Measurements from ENCODE around the gene GRSF1.

Gene GRSF1

DNA sequence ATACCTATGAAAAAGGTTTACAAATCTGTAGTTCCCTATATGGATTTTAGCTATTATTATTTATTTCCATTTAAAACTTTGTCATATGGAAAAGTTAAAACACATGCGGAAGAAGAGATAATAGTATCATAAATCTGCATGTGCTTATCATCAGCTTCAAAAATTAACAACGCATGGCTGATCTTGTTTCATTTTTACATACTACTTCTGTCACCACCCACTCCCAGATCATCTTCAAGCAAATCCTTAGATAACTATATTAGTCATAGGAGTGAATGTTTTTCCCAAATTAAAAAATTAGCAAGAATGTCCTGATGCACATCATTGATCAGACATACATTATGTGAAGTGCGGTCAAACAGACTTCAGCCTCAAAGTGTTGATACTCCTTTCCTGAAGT is 37.9 kb upstream of the GRSF1 start:
- no peak for TF ChIP-seq EZH2 (IDR thresholded peaks at IDR 0.05; ENCODE audit: borderline replicate concordance, low read depth, low read length, severe bottlenecking)
- TF ChIP-seq, protein P1, sequence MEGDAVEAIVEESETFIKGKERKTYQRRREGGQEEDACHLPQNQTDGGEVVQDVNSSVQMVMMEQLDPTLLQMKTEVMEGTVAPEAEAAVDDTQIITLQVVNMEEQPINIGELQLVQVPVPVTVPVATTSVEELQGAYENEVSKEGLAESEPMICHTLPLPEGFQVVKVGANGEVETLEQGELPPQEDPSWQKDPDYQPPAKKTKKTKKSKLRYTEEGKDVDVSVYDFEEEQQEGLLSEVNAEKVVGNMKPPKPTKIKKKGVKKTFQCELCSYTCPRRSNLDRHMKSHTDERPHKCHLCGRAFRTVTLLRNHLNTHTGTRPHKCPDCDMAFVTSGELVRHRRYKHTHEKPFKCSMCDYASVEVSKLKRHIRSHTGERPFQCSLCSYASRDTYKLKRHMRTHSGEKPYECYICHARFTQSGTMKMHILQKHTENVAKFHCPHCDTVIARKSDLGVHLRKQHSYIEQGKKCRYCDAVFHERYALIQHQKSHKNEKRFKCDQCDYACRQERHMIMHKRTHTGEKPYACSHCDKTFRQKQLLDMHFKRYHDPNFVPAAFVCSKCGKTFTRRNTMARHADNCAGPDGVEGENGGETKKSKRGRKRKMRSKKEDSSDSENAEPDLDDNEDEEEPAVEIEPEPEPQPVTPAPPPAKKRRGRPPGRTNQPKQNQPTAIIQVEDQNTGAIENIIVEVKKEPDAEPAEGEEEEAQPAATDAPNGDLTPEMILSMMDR (IDR thresholded peaks at IDR 0.05; ENCODE audit: borderline replicate concordance, extremely low read depth, low read length, poor library complexity, severe bottlenecking) = no peak
- H3K4me3 ChIP-seq (ENCODE audit: low read depth in 1 of 2, low read length in 2 of 2) = no peak overlapping the region

DNA sequence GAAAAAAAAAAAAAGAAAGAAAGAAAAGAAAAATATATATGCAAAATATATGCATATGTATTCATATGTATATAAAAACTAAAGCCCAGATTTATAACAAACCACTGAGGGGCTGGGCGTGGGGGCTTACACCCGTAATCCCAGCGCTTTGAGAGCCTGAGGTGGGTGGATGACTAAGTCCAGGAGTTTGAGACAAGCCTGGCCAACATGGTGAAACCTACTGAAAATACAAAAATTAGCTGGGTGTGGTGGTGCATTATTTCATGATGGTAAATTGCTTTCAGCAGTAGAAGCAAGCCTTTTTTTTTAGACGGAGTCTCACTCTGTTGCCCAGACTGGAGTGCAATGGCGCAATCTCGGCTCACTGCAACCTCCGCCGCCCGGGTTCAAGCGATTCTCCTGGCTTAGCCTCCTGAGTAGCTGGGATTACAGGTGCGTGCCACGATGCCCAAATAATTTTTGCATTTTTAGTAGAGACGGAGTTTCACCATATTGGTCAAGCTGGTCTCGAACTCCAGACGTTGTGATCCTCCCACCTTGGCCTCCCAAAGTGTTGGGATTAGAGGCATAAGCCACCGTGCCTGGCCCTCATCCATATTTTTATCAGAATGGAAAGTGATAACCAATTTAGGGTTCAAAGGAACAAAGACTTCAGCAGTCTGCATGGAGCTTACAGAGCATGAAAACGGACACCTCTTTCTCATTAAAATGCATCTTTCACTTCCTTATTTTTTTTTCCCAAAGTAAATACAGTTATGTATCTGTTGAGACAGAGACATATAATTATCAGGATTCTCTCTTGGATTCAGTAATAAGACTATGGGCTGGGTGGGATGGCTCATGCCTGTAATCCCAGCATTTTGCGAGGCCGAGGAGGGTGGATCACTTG is 34.8 kb upstream of the GRSF1 start:
- no peaks in the 10 kb centered on the region for H3K79me2 ChIP-seq (ENCODE audit: insufficient read depth, low read length)
- H3K27me3 ChIP-seq (ENCODE audit: insufficient read depth, low read length, poor library complexity) = no peaks in the 10 kb centered on the region
- H3K4me2 ChIP-seq (ENCODE audit: insufficient read depth, low read length) = no peak overlapping the region
- H3K4me1 ChIP-seq (ENCODE audit: insufficient read depth, low read length) = no peaks in the 10 kb centered on the region
- DNase-seq (no peak), ATAC-seq (ENCODE audit: insufficient read depth, low read depth) (no peak)
- H3K27ac ChIP-seq (ENCODE audit: low read length) = no peak overlapping the region
- H2AFZ ChIP-seq (ENCODE audit: low read depth, low read length) = no peak overlapping the region
- no peaks in the 10 kb centered on the region for H3K9me3 ChIP-seq (ENCODE audit: insufficient read depth, low read length, severe bottlenecking)
- H3K4me3 ChIP-seq (ENCODE audit: low read depth in 1 of 2, low read length in 2 of 2) = no peak overlapping the region
- TF ChIP-seq, protein P1 (IDR thresholded peaks at IDR 0.05; ENCODE audit: borderline replicate concordance, extremely low read depth, low read length, poor library complexity, severe bottlenecking) = no peak
- no peak for TF ChIP-seq EZH2 (IDR thresholded peaks at IDR 0.05; ENCODE audit: borderline replicate concordance, low read depth, low read length, severe bottlenecking)
- no peaks in the 10 kb centered on the region for H4K20me1 ChIP-seq (ENCODE audit: insufficient read depth, low read length)
- no peaks in the 10 kb centered on the region for H3K36me3 ChIP-seq (ENCODE audit: insufficient read depth, low read length)
- no peak overlapping the region for H3K9ac ChIP-seq (ENCODE audit: low read depth, low read length)

More for the DNA sequence above, 37.9 kb upstream of the GRSF1 start:
- no peaks in the 10 kb centered on the region for H4K20me1 ChIP-seq (ENCODE audit: insufficient read depth, low read length)
- ATAC-seq (ENCODE audit: insufficient read depth, low read depth) = no peak
- no peaks in the 10 kb centered on the region for H3K79me2 ChIP-seq (ENCODE audit: insufficient read depth, low read length)
- no peaks in the 10 kb centered on the region for H3K4me1 ChIP-seq (ENCODE audit: insufficient read depth, low read length)
- H2AFZ ChIP-seq (ENCODE audit: low read depth, low read length) = no peak overlapping the region
- H3K9me3 ChIP-seq (ENCODE audit: insufficient read depth, low read length, severe bottlenecking) = no peaks in the 10 kb centered on the region
- no peaks in the 10 kb centered on the region for H3K27me3 ChIP-seq (ENCODE audit: insufficient read depth, low read length, poor library complexity)
- no peaks in the 10 kb centered on the region for H3K36me3 ChIP-seq (ENCODE audit: insufficient read depth, low read length)
- no peak for DNase-seq
- H3K27ac ChIP-seq (ENCODE audit: low read length) = no peak overlapping the region
- no peak overlapping the region for H3K4me2 ChIP-seq (ENCODE audit: insufficient read depth, low read length)
- no peak overlapping the region for H3K9ac ChIP-seq (ENCODE audit: low read depth, low read length)

DNA sequence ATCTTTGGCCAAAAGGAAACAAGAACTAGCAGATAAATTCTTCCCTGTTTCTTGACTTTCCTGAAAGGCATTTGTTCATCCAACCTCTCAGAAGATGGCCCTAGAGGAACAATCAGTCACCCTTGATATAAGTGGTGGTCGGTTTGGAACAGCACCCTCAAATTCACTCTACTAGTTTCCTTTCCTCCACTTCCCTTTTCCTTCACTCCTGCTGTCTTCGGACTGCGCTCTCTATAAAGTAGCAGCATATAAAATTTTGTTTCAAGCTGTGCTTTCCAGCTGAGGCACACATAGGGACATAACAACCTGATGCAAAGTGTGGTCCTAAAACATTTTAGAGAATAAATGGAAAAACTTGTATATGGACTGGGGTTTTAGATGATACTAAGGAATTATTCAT is 33.5 kb upstream of the GRSF1 start:
- ATAC-seq (ENCODE audit: insufficient read depth, low read depth) (no peak), DNase-seq (no peak)
- Histone ChIP-seq H3K4me3 (ENCODE audit: low read depth in 1 of 2, low read length in 2 of 2) (no peak overlapping the region), H4K20me1 (ENCODE audit: insufficient read depth, low read length) (no peaks in the 10 kb centered on the region), H3K9me3 (ENCODE audit: insufficient read depth, low read length, severe bottlenecking) (no peaks in the 10 kb centered on the region), H3K27me3 (ENCODE audit: insufficient read depth, low read length, poor library complexity) (no peaks in the 10 kb centered on the region), H3K4me2 (ENCODE audit: insufficient read depth, low read length) (no peak overlapping the region), H3K27ac (ENCODE audit: low read length) (no peak overlapping the region), H3K9ac (ENCODE audit: low read depth, low read length) (no peak overlapping the region), H3K79me2 (ENCODE audit: insufficient read depth, low read length) (no peaks in the 10 kb centered on the region), H3K36me3 (ENCODE audit: insufficient read depth, low read length) (no peaks in the 10 kb centered on the region), H3K4me1 (ENCODE audit: insufficient read depth, low read length) (no peaks in the 10 kb centered on the region), H2AFZ (ENCODE audit: low read depth, low read length) (no peak overlapping the region)
- TF ChIP-seq, protein P1 (IDR thresholded peaks at IDR 0.05; ENCODE audit: borderline replicate concordance, extremely low read depth, low read length, poor library complexity, severe bottlenecking) = no peak
- TF ChIP-seq EZH2 (IDR thresholded peaks at IDR 0.05; ENCODE audit: borderline replicate concordance, low read depth, low read length, severe bottlenecking) = no peak
